GM19467 (cell line): ENCODE data around the gene HNRNPCL1.
"Not testable (repeated sequence)": the region's sequence is repeated elsewhere in the genome, so short reads cannot be mapped to it uniquely, and the experiment has no call there.

Experiments
- ATAC-seq: cut with Tn5 transposase; IDR thresholded peaks from one replicate; pipeline ENCODE4 v1.9.1; 2021; ENCODE audit warnings: mild to moderate bottlenecking, moderate library complexity; ENCODE audit not compliant: unreplicated experiment

The HNRNPCL1 gene

DNA sequence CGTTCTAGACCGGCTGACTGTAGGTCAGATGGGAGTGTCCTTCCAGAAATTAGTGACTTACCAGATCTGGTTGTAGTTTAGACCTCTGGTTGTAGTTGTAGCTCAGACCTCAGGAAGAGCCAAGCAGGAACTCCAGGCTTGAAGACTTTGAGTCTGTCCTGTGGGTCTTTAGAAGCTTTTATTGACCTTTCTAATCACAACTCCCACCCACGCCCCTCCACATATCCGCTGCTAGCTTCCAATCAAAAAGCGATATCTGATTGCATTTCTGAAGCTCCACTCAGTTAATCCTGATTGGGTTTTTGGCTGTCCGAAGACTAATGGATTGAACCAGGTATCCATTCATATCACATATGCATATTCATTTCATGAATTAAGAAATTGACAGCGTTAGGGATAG, at the start of gene HNRNPCL1:
Gene HNRNPCL1, minus strand, starts transcription at position 101 of the 400 bp plus-strand sequence. CDS start 431 bp downstream, outside the sequence.
- not testable (repeated sequence) for ATAC-seq

DNA sequence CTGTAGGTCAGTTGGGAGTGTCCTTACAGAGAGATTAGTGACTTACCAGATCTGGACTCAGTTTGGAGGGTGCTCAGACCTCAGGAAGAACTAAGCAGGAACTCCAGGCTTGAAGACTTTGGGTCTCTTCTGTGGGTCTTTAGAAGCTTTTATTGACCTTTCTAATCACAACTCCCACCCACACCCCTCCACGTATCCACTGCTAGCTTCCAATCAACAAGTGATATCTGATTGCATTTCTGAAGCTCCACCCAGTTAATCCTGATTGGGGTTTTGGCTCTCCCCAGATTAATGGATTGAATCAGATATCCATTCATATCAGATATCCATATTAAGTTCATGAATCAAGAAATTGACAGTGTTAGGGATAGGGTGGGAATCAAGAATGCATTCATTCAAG, 49.6 kb upstream of the HNRNPCL1 start, which contains the start of gene PRAMEF10:
Gene PRAMEF10, minus strand, starts transcription at position 101 of the 400 bp plus-strand sequence. CDS start 2,423 bp downstream, outside the sequence.
- not testable (repeated sequence) for ATAC-seq

DNA sequence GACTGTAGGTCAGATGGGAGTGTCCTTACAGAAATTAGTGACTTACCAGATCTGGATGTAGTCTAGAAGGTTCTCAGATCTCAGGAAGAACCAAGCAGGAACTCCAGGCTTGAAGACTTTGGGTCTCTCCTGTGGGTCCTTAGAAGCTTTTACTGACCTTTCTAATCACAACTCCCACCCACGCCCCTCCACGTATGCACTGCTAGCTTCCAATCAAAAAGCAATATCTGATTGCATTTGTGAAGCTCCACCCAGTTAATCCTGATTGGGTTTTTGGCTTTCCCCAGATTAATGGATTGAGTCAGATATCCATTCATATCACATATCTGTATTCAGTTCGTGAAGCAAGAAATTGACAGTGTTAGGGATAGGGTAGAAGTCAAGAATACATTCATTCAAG, 37.6 kb upstream of the HNRNPCL1 start, which contains the start of gene PRAMEF4:
Gene PRAMEF4, minus strand, starts transcription at position 101 of the 400 bp plus-strand sequence. CDS start 2,807 bp downstream, outside the sequence.
- not testable (repeated sequence) for ATAC-seq

DNA sequence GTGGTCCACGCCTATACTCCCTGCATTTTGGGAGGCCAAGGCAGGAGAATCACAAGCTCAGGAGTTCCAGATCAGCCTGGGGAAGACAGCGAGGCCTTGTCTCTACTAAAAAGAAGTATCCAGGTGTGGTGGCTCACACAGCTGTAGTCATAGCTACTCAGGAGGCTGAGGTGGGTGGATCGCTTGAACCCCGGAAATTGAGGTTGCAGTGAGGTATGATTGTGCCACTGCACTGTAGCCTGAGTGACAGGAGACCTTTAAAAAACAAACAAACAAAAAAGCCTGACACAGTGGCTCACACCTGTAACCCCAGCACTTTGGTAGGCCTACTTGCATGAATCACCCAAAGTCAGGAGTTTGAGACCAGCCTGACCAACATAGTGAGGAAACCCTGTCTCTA, 29.9 kb upstream of the HNRNPCL1 start:
- ATAC-seq: not testable (repeated sequence)

DNA sequence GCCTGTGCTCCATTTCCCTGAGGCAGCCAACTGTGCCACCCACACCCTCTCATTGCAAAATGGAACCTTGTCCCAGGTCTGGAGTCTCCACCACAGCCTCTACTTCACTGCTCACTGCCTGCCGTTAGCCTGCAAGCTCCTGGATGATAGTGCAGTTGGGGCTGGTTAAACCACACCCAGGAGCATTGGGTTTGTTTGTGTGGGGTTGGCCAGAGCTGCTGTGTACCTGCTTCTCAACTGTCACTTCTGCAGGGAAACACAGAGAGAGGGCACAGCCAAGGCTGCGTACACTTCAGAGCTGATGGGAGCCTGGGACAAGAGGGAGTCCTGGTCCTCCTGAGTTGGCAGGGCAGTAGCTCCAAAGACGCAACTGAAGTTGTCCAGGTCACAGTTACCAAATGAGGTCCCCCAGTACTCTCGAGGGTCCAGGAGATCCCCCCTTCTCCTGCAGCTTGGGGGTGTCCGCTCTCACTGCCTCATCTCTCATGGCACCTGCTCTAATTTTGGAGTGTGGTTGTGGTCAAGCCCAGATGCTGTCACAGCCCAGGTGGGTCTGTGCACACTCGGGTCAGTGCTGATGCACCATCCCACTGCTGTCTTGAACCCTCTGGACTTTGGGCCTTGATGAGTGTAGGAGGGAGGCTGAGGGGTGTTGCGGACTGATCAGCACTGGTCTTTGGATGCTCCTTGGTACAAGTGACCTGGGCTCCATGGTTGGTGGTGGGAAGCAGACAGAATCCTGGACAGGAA, 14.8 kb upstream of the HNRNPCL1 start:
- ATAC-seq: not testable (repeated sequence)

DNA sequence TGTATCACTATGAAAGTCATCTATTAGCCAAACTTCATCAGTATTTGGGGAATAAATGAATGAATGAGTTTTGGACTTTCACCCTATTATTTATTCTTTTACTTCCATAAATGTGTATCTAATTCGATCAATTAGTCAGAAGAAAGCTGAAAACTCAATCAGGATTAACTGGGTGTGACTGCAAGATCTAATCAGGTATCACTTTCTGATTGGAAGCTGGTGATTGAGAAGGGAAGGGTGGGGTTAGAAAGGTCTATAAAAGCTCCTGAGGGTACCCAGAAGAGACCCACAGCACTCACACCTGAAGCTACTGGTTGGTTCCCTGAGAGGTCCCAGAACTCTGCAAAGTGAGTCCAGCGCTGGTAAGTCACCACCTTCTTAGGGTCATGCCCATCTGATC, 8.3 kb upstream of the HNRNPCL1 start, which contains the start of gene PRAMEF2:
Gene PRAMEF2, plus strand, starts transcription at position 301 of the 400 bp plus-strand sequence. CDS start 1,924 bp downstream, outside the sequence.
- not testable (repeated sequence) for ATAC-seq

DNA sequence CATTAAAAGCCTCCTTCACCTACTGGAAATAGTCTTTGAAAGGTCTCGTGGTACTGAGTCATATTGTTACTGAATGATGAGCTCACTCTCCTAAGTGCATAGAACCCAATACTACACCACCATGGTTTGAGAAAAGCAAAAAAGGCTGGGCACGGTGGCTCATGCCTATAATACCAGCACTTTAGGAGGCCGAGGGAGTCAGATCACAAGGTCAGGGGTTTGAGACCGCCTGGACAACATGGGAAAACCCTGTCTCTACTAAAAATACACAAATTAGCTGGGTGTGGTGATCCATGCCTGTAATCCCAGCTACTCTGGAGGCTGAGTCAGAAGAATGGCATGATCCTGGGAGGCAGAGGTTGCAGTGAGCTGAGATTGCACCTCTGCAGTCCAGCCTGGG, 3.3 kb upstream of the HNRNPCL1 start:
- no peak for ATAC-seq

DNA sequence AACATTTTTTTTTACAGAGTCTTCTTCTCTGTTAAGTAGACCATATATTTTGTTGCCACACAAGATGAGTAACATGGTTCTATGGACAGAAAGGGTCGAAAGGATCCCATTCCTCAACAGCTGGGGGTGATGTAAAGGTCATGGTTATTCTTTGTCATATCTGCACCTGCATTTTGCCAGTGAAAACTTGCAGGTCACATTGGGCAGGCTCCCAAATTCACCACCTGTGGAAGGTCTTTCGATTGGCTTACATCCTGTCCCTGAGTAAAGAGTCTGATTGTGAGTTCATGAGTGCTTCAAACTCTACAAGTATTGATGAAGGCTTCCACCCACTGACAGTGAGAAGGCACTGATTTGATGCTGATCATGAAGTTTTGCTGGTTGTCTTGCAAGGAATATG, 15.3 kb downstream of the HNRNPCL1 start:
- not testable (repeated sequence) for ATAC-seq

DNA sequence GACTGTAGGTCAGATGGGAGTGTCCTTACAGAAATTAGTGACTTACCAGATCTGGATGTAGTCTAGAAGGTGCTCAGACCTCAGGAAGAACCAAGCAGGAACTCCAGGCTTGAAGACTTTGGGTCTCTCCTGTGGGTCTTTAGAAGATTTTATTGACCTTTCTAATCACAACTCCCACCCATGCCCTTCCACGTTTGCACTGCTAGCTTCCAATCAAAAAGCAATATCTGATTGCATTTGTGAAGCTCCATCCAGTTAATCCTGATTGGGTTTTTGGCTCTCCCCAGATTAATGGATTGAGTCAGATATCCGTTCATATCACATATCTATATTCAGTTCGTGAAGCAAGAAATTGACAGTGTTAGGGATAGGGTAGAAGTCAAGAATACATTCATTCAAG, 17.2 kb downstream of the HNRNPCL1 start, which contains the start of gene PRAMEF11:
Gene PRAMEF11, minus strand, starts transcription at position 101 of the 400 bp plus-strand sequence. CDS start 2,621 bp downstream, outside the sequence.
- ATAC-seq: not testable (repeated sequence)

DNA sequence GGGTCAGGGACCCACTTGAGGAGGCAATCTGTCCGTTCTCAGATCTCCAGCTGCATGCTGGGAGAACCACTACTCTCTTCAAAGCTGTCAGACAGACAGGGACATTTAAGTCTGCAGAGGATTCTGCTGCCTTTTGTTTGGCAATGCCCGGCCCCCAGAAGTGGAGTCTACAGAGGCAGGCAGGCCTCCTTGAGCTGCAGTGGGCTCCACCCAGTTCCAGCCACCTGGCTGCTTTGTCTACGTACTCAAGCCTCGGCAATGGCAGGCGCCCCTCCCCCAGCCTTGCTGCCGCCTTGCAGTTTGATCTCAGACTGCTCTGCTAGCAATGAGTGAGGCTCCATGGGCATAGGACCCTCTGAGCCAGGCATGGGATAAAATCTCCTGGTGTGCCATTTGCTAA, 29.5 kb downstream of the HNRNPCL1 start:
- ATAC-seq: not testable (repeated sequence)

DNA sequence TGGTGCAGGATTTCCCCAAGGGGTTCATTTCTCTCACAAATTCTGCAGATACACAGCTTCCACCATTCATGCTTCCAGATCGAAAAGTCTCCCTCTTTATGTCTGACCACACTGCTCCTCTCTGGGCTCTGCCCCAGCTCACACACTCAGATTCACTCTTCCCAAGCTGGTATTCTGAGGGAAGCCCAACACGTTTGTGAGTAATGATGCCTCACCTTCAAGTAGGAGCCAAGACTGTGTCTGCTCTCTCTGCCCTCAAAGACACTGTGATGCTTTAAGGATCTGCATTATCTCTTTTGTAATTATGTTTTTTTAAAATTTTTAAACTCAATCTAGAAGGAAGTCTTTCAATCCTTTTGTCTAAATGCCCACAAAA, 37.1 kb downstream of the HNRNPCL1 start:
- ATAC-seq: no peak

DNA sequence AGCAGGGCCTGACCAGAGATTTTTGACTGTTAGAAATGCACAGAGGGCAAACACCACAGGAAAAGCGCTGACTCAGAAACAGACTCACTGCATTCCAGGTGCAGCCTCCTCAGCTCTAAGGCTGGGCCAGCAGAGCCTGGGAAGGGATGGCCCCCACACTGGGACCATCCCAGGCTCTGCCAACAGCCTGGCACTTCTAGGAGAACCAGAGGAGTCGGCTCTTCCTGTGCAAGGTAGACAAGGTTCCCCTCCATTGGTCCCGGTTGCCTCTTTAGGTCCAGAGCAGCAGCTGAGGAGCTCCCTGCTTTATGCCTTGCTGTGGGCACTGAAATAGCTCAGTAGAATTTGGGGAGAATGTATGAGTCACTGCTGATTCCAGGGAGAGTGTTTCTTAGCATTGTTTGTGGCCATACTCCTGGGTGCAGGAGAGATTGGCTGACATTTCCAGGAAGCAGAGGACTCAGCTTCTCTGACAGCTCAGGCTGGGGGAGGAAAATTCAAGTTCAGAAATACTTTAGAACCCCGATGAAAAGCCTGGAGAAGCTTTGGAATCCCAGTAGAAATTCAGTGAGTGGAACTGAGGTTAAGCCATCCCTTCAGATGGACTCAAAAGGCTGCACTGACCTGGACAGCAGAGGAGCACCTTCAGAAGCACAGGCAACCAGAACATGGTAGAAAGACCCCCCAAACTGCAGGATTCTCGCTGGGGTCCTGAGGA, 37.7 kb downstream of the HNRNPCL1 start:
- ATAC-seq: no peak

DNA sequence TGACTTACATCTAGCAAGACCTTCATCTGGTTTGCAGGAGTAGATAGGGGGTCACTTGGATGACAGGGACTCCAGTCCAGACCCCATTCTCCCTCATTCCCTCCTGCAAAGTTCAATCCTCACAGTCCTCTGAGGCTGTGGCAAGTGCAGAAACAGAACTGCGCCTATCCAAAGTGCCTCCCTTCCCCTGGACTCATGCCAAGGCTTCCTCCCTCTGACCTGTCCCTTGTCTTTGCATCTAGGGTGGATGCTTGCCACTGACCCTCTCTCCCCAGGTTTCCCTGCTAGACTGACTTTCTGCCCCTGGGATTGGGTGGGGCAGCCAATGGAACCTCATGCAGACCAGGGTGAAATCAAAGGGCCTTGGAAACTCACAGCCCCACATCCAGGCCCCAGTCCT, 38.6 kb downstream of the HNRNPCL1 start:
- ATAC-seq: no peak

DNA sequence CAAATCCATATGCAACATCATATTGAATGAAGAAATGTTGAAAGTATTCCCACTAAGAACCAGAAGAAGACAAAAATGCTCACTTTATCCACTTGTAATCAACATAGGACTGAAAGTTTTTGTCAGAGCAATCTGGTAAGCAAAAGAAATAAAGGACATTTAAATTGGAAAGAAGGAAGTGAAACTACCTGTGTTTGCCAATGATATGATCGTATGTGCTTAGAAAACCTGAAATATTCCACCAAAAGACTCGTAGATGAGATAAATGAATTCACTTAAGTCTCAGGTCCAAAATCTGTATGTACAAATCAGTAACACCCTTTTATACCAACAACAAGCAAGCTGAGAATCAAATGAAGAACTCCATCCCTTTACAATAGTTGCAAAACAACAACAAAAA, 48.8 kb downstream of the HNRNPCL1 start:
- ATAC-seq: no peak

DNA sequence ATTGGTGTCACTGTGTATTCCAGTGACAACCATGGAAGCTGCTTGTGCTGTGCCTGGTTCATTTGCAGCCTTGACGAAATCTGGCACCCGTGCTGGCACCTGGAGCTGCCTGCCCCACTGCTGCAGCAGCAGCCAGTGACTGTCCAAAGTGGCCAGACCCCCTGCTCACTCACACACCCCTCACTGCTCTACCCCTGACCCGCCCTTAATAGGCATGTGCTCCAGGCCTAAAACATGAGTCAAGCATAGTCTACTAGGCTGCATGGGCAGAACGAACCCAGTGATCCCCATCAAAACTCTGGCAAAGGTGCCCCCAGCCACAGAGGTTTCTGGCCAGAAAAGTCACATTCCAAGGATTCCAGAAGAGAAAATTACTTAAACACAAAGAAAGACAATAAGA, 49.6 kb downstream of the HNRNPCL1 start:
- no peak for ATAC-seq
